Measurements from ENCODE around the gene PSMC3.

Gene PSMC3

DNA sequence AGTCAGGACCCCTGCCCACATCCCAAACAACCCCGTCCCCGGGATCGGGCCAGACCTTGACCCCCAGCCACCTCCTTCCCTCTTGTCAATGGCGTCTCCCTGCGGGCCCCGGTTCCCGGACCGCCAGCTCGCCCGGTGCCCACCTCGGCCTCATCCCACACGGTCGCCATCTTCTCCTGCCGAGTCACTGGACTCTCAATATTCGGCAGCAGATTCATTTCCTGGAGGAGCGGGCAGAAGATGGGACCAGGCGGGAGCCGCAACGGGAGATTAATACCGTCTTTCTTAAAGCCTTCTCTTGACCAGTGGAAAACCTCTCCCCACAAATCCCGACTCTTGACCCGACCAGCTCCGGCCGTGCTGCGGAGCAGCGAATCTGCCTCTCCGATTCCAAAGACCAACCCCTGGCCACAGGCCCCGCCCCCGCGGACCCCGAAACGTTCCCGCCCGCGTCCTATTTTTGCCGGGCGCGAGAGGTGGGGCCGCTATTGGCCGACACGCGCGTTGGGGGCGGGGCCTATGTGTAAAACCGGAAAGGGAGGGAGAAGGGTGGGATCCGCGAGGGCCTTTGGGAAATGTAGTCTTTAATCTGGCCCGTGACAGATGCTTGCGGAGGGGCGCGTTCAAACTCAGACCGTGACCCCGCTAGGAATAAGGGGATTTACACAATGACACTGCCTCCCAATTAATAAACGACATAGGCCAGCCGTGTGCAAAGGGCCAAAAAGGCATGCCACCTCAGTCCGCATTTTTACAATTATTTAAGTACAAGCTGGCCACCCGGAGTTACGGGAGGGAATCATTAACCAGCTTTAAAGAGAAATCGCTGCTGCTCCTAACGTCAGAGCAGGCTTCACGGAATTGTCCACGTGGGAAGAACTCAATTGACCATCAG lies at the start of gene PSMC3:
PSMC3 (minus strand) TSS at position 378 of the 895 bp plus-strand sequence; CDS start at position 218, 160 bp downstream.
- DNase-seq (ENCODE audit: low read depth) = peak; percentile 93
- in situ Hi-C loops (cut with HindIII; ENCODE audit: low sequenced_read_pairs) = no loop called here
- TF ChIP-seq, protein P1, sequence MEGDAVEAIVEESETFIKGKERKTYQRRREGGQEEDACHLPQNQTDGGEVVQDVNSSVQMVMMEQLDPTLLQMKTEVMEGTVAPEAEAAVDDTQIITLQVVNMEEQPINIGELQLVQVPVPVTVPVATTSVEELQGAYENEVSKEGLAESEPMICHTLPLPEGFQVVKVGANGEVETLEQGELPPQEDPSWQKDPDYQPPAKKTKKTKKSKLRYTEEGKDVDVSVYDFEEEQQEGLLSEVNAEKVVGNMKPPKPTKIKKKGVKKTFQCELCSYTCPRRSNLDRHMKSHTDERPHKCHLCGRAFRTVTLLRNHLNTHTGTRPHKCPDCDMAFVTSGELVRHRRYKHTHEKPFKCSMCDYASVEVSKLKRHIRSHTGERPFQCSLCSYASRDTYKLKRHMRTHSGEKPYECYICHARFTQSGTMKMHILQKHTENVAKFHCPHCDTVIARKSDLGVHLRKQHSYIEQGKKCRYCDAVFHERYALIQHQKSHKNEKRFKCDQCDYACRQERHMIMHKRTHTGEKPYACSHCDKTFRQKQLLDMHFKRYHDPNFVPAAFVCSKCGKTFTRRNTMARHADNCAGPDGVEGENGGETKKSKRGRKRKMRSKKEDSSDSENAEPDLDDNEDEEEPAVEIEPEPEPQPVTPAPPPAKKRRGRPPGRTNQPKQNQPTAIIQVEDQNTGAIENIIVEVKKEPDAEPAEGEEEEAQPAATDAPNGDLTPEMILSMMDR (IDR thresholded peaks at IDR 0.05; ENCODE audit: low read depth, low read length, missing control alignments) = no peak
- H3K4me3 ChIP-seq (ENCODE audit: low read depth, low read length) = peak within 1 kb of the TSS; percentile 97

DNA sequence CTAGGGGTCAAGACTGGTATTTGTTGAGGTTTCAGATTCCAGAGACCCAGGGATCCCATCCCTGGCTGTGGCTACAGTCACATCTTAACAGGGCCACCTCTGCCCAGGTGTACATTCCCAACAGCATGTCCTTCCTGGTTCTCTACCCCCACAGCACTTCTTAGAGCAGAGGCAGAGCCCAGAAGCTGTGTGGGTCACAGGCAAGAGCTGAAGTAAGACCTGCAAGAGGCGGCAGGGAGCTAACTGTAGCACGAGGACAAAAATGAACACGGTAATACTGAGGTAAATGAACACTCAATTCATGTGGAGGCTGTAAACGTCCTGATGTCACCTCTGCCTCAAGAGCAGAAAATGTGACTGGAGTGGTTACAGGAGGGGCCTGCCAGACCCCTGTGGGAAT lies 44.4 kb upstream of the PSMC3 start:
- no peak overlapping the region for H3K4me3 ChIP-seq (ENCODE audit: low read depth, low read length)
- TF ChIP-seq, protein P1 (IDR thresholded peaks at IDR 0.05; ENCODE audit: low read depth, low read length, missing control alignments) = no peak
- in situ Hi-C loops (cut with HindIII; ENCODE audit: low sequenced_read_pairs) = no loop called here

DNA sequence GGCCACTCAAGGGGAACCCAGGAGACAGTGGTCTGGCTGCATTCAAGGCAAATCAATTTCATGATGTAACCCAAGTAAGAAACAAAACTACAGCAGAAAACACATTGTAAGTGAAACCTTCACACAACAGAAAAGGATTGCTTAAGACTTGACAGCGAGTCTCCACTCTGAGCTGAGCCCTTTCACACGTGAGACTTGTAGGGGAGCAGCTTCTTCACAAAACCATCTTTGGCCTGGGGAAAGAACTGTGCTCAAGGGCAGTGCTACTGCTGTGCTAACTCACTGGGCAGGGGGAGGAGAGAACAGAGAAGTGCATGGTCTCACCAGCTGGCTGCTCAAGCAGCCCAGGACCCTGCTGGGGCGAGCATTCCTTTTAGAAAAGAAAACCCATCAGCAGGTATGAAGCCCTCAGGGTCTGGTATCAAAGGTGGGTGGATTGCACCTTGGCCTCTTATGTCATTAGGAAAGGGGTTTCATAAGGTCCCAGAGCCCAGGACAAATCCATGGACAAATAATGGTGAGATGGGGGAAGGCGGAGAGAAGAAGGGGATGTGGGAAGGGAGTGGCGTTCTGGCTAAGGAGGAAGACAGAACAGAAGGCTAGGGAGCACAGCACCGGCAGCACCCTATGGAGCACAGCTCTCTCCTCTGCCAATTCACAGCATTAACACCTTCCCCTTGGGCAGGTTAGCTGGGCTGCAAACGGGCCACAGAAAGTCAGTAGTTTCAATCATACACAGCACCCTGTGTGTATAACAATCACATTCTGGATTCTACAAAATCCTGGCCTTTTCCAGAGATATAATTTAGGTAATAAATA lies 43.3 kb upstream of the PSMC3 start:
- no peak for DNase-seq (ENCODE audit: low read depth)

More for the DNA sequence above, 44.4 kb upstream of the PSMC3 start:
- DNase-seq (ENCODE audit: low read depth) = no peak

DNA sequence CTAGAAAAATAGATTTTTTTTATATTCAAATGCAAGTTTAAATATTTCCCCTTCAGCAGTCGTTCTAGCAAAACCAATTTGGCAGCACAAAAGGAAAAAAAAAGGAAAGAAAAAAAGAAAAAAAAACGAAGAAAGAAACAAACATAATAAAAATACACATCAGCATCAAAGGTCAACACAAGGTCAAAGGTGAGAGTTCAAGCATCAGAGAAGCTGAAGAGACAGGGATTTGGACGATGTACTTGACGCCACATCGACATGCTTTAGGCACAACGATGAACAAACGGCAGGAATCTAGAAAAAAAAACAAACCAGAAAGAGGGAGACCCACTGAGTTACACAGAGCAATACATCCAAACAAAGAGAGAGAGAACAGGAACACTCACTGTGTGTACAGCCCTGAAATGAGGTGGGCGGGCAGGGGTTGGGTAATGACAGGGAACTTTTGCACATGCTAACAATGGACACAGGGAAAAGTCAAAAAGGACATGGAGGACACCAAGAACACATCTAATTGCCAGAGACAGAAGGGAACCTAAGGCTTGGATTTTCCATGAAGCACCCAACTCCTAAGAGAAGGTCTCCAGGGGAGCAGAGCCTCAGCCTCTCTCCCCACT lies 42.5 kb upstream of the PSMC3 start:
- DNase-seq (ENCODE audit: low read depth) = no peak
- in situ Hi-C loops (cut with HindIII; ENCODE audit: low sequenced_read_pairs) = no loop called here
- no peak overlapping the region for H3K4me3 ChIP-seq (ENCODE audit: low read depth, low read length)

More for the DNA sequence above, 43.3 kb upstream of the PSMC3 start:
- in situ Hi-C loops (cut with HindIII; ENCODE audit: low sequenced_read_pairs) = no loop called here
- TF ChIP-seq, protein P1 (IDR thresholded peaks at IDR 0.05; ENCODE audit: low read depth, low read length, missing control alignments) = no peak
- no peak overlapping the region for H3K4me3 ChIP-seq (ENCODE audit: low read depth, low read length)

DNA sequence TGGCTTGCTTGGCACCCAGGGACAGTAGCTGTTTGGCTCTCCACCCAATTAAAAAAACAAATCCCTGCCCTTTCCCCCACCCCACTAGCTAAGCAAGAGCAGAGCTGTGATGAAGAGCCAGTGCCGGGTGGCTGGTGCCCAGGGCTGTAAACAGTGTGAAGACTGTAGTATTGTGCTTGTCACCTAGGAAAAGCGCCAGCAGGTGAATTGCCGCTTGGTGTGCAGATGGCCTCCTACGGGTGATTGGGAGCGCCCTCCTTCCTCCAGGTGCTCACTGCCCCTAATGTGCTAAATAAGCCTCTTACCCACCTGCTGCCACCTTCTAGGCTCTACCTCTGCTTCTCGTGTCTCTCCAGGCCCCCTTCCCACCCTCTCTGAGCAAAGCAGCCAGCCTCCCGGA lies 41.1 kb upstream of the PSMC3 start:
- DNase-seq (ENCODE audit: low read depth) = no peak
- H3K4me3 ChIP-seq (ENCODE audit: low read depth, low read length) = no peak overlapping the region
- in situ Hi-C loops (cut with HindIII; ENCODE audit: low sequenced_read_pairs) = no loop called here
- TF ChIP-seq, protein P1 (IDR thresholded peaks at IDR 0.05; ENCODE audit: low read depth, low read length, missing control alignments) = no peak

More for the DNA sequence above, 42.5 kb upstream of the PSMC3 start:
- TF ChIP-seq, protein P1 (IDR thresholded peaks at IDR 0.05; ENCODE audit: low read depth, low read length, missing control alignments) = no peak

DNA sequence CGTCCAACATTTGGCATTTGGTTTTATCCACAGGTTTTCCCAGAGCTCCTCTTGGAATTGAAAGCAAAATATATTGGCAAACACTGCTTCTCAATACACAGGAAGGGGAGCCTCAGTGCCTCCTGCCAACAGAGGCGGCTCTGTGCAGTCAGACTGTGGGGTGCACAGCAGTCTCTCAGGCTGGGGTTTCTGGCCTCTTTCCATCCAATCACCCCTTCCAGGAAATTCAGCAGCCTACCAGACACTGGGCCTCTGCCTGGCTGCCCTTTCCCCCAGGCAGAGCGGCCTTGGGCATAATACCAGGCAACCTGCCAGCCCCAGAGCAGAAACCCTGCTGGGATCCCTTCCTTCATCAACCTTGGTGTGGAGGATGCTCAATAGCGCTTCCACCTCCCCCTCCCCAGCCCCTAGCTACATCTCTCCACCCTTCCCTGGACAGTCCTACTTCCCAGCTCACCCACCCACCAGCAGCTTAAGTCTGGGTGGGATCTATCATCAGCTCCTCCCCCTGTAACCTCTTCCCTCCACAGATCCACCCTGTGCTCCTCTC lies 40.5 kb upstream of the PSMC3 start:
- TF ChIP-seq, protein P1 (IDR thresholded peaks at IDR 0.05; ENCODE audit: low read depth, low read length, missing control alignments) = no peak
- DNase-seq (ENCODE audit: low read depth) = peak; percentile 67
- no peak overlapping the region for H3K4me3 ChIP-seq (ENCODE audit: low read depth, low read length)
- in situ Hi-C loops (cut with HindIII; ENCODE audit: low sequenced_read_pairs) = no loop called here

All from astrocyte of the cerebellum (primary cell).